ENCODE measurements around the gene CSMD2. TPM values are rescaled to one million over a fixed set of nuclear protein-coding genes. Genes with fewer than 3 reads are reported as not detected.

The CSMD2 gene
- total RNA-seq, 1 experiment from 2014 or later, result 23.0 TPM

DNA sequence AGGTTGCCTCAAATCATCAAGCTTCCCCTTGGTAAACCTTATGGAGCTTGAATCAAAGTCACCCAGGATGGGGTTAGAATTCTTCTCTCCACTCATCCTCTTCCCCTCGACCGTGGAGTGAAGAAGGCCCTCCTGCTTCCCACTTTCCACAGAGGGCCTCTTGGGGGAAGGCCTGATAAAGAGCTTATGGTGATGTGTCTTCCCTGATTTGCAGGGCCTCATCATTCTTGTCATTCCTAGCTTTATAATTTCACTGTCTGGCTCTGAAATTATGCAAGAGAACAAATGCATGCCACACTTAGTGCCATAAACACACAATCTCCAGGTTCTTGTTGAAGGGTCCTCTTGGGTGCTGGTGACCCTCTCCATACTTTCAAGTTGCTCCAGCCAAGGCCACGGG is 199.9 kb downstream of the CSMD2 start:
- DNase-seq (ENCODE audit: low read depth), result no peak

DNA sequence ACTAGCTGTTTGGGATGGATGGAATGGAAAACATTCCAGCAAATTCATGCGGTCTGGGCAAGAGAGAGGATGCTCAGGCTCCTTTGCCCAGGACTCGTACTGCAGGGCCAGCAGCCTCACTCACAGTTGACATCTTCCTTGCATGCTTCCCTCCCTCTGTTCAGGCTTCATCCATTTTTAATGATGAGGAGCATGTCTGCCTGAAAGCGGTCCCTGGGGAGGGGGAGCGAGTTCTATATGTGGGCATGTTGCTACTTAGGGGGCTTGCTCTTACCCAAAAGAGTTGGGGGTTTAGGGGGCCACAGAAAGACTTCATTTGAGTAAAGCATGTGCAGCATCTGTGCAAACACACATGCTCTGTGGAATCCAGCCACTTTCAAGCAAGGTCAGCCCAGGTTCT is 203.0 kb downstream of the CSMD2 start:
- no peak for DNase-seq (ENCODE audit: low read depth)

DNA sequence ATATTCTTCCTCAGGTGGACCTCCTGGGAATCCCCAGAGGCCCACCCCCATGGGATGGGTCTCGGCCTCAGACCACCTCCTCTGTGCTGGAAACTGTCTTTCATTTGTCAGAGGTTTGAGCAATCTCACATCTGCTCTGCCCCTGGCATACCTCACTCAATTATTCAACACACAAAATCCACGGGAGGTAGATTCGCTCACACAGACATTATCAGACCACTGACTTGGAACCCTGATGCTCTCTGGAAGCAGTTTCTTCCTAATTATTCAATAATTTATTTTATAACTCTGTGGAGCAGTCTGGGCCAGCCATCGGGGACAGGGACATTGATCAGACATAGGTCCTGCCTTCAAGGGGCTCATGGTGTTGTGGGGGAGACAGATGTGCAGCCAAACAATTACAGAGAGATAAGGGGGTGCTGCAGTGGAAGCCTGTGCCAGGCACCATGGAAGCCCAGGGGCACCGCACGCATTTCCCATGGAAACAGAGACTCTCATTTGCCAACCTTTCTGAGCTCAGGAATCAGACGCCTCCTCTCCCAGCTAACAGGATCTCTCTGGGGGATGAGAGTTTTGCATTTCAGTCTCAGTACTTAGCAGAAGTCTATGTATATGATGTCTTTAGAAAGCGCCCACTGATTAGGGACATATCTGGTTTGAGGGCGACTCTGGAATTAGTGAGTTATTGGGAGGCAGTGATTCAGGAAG is 204.7 kb downstream of the CSMD2 start:
- DNase-seq (ENCODE audit: low read depth), result no peak

DNA sequence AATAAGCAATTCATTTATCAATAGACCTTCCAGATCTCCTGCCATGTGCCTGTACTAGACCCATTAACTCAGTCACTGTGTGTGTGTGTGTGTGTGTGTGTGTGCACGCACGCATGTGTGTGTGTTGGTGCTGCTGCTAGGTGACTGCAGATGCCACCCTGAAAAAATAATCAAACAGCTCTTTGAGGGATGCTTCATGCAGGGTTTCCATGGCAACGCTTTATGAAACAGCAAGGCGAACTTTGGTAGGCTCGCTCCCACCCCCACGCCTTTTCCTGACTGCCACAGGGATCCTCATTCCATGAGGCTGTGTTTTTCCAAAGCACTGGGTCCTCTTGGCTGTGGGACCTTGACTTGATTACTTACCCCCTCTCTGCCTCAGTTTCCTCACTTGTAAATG is 207.2 kb downstream of the CSMD2 start:
- peak; percentile 48 for DNase-seq (ENCODE audit: low read depth)

DNA sequence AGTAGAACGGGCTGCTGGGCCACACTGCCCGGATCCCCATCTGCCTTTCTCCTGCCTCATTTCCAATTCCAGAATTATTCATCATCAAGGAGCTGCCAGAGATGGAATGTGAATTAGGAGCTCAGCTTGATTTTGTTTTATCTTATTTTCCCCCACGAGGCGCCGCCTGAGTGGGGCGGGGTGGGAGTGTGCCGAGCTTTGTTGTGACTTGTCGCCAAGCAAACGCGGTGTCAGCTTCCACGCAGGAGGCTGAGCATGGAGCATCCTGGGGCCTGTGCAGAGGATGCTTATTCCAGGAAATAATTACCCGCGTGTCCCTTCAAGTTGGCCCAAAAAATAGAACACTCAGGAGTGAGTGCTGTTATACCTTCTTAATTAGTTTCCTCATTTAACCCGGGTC is 209.9 kb downstream of the CSMD2 start:
- DNase-seq (ENCODE audit: low read depth), result no peak

DNA sequence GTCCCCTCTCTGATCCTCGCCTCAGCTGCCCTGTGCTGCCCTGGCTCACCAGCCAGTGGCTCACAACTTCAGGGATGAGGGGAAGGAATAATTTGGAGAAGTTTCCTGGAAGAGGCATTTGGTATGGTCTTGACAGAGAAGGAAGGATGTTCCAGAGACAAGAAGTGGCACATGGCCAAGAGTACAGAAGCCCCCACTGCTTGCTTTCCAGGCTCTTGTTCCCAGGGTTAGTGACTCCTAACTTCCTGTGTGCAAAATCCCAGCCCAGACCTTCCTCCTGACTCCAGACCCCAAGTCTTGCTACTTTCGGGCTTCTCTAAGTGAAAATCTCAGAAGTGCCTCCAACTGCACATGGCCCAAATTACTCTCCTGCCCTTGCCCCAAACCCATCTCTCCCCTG is 215.5 kb downstream of the CSMD2 start:
- DNase-seq (ENCODE audit: low read depth), result no peak

DNA sequence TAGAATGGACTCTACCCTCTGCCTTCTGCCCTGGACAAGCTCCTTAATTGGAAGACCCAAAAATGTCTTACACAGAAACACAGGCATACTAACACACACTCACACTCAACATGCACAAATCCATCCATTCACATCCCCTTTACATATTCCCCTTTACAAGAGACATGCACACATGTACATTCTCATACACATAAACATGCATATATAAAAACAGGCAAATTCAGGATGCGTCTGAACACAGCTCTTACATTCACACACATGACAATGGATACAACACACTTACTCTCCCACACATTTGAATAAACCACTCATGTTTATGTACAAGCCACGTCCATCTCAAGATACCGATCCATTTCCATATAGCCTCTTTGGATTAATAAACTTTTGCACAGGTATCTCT is 216.7 kb downstream of the CSMD2 start:
- no peak for DNase-seq (ENCODE audit: low read depth)

DNA sequence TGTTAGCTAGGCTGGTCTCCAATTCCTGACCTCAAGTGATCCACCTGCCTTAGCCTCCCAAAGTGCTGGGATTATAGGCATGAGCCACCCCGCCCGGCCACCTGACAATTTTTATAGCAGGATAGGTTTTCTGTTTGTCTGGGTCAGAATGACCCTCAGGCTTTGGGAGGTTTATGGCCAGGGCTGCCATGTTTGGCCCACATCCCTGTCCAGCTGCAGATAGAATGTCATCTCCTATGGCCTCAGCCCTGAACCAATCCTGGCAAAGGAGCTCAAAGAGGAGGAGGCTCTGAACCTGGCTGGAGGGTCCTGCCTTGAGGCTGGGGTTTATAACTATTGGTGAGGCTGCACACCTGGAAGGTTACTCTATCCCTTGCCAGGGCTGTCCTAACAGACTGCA is 218.2 kb downstream of the CSMD2 start:
- DNase-seq (ENCODE audit: low read depth), result no peak

DNA sequence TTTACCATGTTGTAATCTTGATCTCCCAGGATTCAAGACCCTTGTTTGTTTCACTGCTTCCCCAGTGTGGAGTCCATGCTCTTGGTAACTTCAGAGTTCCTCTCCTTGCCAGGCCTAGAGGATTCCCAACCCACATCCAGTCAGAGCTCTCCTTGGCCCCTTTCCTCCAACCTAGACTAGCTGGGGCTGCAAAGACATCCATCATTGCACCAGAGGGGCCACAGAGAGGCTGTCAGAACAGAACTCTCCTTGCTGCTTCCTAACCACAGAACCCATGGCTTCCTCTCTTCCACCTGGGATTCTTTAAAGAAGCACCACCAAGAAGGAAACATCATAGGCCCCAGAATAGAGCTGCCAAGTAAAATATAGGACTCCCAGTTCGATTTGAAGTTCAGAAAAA is 220.2 kb downstream of the CSMD2 start:
- DNase-seq (ENCODE audit: low read depth), result peak; percentile 41

DNA sequence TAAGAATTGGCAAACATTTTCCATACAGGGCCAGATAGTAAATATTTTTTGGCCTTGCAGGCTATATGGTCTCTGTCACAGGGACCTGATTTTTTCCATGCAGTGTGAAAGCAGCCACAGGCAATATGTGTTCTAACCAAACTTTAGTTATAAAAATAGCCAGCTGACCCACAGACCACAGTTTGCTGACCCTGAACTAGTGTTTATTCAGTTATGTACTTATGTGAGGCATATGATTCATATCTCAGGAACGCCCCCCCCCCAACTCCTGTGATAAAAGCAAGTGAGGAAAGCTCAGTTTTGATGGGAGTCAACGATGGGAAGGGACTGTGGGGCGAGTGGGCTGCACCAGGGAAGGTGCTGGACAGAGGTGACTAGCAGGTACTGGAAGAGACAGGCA is 221.1 kb downstream of the CSMD2 start:
- peak; percentile 96 for DNase-seq (ENCODE audit: low read depth)

DNA sequence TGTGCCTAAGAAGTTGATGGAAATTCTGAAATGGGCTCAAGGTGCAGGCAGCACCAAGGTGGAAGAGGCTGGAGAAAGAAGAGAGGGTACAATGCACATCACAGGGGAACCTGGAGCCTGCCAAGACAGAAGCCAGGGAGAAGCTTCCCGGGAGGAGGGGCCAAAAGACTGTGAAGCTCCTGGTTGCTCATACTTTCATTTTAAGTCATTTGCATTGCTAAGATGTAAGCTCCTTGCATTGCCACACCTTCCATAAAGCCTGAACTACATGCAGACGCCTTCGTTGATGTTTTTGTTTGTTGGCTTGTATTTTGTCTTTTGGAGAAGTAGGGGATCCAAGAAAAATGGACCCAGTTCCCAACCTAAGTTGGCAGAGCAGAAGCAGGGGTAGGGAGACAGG is 232.2 kb downstream of the CSMD2 start:
- DNase-seq (ENCODE audit: low read depth), result no peak

DNA sequence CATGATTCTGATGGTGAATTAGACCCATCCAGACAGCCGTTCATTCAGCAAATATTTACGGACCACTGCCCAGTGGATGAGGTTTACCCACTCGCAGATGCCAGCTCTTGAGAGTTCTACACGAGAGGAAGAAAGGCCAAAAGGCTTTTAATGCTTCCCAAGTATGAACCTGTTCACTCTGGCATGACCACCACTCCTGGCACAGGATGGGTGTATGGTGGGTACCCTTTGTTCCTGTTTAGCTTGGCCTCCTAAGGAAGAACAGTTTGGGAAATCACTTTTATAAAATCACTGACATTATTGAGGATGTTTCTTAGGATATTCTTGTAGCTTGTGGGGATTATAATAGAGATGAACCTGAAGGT is 233.9 kb downstream of the CSMD2 start:
- no peak for DNase-seq (ENCODE audit: low read depth)

DNA sequence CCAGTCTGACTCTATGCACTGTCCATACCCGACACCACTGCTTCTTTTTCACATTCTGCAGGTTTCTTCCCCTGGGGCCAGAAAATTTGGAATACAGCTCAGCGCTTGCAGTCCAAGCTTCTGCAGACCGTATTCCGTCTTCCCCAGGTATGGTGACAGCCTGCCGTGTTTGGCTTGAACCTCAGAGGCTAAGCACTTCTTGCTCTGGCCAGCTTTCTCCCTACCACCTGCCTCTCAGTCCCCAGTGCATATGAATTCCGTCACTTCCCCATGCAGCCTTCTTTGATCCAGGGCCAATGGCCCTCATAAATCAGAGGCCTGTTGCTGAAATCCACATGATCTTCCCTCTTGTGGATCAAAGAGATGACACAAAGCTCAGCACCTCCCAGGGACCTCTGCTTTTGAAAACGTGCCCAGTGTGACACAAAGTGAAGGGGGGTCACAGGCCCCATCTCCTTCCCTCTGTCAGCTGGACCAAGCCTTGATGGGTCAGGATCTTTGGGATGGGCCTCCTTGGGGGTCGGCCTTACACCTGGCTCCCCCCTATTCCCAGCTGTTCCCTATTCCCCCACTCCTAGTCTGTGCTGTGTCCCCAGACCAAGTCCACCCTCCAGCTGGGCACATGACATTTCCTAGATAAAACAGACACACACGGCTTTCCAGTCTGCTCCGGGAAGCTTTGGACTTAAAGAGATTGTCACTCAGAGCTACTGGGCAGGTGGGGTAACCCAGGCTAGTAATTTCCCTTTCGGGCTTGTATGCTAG is 234.5 kb downstream of the CSMD2 start:
- no peak for DNase-seq (ENCODE audit: low read depth)

DNA sequence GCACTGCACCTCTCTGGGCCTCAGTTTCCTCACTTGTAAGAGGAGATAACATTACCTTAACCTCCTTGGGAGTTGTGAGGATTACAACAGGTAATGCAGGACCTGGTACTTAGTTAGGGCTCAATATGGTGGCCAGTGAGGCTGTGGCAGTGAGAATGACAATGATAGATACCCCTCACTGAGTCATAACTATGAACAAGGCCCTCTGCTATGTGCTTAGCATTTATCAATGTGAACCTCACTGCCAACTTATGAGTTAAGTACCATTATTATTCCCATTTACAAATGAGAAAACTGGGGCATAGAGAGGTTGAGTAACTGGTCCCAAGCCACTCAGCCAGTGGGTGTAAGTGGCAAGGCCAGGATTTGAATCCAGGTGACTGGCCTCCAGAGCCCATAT is 236.8 kb downstream of the CSMD2 start:
- peak; percentile 52 for DNase-seq (ENCODE audit: low read depth)

DNA sequence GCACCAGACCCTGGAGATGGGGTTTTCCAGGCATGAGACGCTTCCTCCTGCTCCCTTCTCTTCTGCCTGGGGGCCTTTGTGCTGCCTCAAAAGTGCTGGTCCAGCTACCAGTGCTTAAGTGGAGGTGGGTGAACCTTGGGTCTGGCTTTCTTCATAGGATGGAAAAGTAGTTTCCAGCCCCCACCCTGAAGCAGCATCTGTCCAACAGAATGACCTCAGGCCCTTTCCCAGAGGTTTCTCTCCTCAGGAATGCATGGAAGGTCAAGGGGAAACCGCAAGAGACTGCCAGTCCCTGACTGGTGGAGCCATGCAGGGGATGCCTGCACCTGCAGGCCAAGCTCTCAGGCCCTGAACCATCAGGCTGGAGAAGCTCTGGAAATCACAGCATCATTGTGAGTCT is 237.3 kb downstream of the CSMD2 start:
- DNase-seq (ENCODE audit: low read depth), result peak; percentile 62

DNA sequence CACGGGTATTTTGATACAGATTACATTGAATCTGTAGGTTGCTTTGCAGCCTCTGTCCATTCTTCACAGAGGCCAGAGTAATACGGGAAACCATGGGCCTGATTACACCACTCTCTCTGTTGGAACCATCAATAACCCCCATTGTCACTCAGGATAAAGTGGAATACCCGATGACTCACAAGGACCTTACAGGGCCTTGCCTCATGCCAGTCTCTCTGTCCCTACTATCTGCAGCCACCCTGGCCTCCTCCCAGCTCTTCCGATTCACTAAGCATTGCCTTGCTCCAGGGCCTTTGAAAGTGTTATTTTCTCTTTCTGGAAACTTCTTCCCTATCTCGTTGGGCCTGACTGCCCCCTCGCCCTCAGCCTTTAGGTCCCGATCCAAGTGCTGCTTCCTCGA is 239.4 kb downstream of the CSMD2 start:
- peak; percentile 72 for DNase-seq (ENCODE audit: low read depth)

DNA sequence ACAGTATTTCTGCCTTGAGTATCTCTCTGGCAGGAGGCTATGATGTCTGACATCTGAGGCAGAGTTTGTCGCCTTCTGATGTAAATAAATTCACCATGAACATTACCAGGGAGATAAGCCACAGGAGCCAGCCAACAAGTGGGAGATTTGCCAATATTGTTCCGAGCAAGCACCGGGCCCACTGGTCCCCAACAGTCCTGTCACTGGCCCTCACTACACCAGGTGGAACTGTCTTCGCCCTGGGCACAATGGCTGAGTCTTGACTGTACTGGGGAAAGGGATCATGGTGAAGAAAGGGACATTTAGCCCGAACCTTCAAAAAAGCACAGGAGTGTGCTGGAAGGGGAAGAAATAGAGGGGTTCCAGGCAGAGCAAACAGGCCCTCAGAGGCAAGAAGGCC is 243.7 kb downstream of the CSMD2 start:
- DNase-seq (ENCODE audit: low read depth), result no peak

DNA sequence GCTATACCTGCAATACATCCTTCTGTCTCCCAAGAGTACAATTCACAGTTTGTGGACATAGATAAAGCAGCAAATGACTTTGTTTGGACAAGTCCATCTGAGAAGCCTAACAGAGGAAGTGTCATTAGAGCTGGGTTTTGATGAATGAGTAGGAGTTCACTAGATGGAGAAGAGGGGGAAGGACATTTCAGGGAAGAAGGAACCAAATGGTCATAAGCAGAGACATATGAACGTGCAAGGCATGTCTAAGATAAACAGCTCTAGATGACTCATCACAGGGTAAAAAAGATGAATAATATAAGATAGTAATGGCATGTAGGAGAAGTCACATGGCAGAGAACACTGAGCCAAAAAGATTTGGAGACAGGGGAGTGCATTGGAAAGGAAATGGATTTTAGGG is 246.7 kb downstream of the CSMD2 start:
- peak; percentile 80 for DNase-seq (ENCODE audit: low read depth)

DNA sequence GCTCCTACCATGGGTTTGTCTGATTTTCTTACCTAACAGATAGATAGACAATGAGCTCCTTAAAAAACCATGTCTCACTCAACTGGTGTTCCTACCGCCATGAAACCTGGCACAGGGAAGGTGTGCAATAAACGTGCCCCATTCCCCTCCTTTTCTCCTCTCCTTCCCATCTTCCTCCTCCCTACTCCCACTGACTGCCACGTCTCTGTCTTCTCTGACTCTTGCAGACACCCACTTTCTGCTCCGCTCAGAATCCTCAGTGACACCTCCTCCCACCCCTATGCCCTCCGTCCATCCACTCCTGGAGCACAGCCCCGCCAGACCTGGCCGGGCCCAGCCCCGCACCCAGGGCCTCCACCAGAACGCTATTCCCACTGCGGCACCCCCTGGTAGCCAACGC is 248.2 kb downstream of the CSMD2 start:
- no peak for DNase-seq (ENCODE audit: low read depth)

DNA sequence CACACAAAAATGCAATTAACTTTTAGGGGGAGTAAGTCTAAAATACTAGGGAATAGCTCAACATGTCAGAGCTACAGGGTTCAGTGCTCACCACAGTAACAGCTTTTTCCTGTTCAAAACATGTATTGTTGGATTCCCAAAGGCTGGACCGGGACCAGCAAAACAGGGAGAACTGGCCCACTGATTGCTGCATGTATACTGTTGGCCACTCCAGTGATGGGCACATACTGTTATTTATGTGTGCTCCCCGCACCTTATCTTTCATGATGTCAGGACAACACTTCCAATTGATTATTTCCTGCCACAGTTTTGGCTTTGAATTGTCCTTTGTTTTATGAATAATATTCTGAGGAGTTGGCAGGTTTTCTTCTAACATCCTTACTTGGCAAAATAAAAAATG is 250.5 kb downstream of the CSMD2 start:
- no peak for DNase-seq (ENCODE audit: low read depth)

DNA sequence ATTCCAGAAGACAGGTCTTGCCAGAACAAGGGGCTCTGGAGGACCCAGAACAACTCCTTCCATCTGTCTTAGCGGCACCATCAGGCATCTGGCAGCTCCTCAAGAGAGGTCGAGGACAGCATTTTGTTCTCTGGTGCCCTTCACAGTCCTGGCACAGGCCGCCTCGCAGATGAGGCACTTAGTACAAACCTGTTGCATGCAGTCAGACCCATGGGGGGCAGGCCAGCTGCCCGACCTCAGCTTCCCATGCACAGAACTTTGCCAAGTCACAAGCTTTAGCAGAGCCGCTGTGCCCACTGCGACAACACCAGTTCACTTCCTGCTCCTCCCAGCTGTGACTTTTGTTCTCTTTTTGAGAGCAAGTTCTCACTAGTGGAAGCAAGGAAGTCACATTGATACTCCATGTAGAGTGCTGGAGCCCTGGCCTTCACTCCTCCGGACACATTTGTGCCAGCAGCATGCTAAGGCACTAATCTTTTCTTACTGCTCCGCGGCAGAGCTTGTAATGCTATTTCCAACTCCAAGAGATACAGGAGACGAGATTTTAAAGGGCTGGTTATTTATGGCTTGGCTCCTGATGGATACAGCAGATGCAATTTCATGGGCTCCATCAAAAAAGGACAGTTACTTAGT is 256.6 kb downstream of the CSMD2 start:
- DNase-seq (ENCODE audit: low read depth), result no peak

DNA sequence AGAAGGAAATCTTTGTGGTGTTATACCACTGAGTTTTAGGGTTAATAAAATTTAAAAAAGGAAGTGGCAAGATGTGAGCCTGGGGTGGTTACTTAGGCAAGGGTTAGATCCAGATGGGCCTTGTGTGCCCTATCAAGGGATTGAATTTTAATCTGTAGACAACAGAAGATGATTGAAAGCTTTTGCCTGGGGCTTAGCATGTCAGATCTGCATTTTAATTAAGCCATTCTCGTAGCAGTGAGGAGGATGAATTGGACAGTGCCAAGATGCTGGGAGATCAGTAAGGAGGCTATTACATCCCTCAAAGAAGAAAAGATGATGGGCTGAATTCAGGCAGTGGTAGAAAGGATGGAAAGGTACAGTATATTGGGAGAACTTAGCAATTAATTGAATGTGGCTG is 258.9 kb downstream of the CSMD2 start:
- no peak for DNase-seq (ENCODE audit: low read depth)

DNA sequence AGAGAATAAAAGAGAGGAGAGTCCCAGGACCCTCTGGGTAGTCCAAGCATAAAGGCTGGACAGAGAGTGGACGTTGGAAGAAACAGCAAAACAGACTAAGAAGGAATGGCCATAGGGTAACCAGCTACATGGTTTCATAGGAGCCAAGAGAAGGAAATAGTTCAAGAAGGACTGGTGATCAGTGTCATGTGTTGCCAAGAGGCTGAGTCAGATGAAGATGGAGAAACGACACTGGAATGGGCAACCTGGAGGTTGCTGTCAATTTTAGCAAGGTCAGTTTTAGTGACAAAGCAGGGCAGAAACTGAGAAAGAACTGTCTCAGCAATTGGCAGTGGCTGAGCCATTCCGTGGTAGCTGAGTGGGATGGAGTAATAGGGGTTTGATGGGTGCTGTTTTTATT is 259.8 kb downstream of the CSMD2 start:
- DNase-seq (ENCODE audit: low read depth), result peak; percentile 58
